ENCODE data around the gene TARBP1.

GRCh38 chr1:234369033-234369430 lies 109.9 kb downstream of the TARBP1 start:
- TF ChIP-seq, protein P1, sequence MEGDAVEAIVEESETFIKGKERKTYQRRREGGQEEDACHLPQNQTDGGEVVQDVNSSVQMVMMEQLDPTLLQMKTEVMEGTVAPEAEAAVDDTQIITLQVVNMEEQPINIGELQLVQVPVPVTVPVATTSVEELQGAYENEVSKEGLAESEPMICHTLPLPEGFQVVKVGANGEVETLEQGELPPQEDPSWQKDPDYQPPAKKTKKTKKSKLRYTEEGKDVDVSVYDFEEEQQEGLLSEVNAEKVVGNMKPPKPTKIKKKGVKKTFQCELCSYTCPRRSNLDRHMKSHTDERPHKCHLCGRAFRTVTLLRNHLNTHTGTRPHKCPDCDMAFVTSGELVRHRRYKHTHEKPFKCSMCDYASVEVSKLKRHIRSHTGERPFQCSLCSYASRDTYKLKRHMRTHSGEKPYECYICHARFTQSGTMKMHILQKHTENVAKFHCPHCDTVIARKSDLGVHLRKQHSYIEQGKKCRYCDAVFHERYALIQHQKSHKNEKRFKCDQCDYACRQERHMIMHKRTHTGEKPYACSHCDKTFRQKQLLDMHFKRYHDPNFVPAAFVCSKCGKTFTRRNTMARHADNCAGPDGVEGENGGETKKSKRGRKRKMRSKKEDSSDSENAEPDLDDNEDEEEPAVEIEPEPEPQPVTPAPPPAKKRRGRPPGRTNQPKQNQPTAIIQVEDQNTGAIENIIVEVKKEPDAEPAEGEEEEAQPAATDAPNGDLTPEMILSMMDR (IDR thresholded peaks at IDR 0.05), result no peak
- no peak for TF ChIP-seq POLR2A (IDR thresholded peaks at IDR 0.05)

All from thyroid gland (tissue), 4 donors.